ENCODE measurements around the gene OFD1.

GRCh38 chrX:13752646-13753045 is 18.1 kb downstream of the OFD1 start:
- no peak for TF ChIP-seq CTCF (IDR thresholded peaks at IDR 0.05)
- no peak for TF ChIP-seq POLR2A (IDR thresholded peaks at IDR 0.05)
